GM19099 (cell line): Measurements from ENCODE around the gene NEGR1.

ENCODE experiments used
- POLR2A ChIP-seq: IDR thresholded peaks from 3 replicates; pipeline ENCODE4 v1.6.1; 2011; ENCODE audit warnings: low read depth; ENCODE audit not compliant: insufficient read length; ENCODE audit errors: extremely low read depth

NEGR1 gene

GRCh38 chr1:71980556-71980955, 301.8 kb downstream of the NEGR1 start:
- TF ChIP-seq POLR2A: no peak

GRCh38 chr1:71979882-71980281, 302.5 kb downstream of the NEGR1 start:
- no peak for TF ChIP-seq POLR2A

DNA sequence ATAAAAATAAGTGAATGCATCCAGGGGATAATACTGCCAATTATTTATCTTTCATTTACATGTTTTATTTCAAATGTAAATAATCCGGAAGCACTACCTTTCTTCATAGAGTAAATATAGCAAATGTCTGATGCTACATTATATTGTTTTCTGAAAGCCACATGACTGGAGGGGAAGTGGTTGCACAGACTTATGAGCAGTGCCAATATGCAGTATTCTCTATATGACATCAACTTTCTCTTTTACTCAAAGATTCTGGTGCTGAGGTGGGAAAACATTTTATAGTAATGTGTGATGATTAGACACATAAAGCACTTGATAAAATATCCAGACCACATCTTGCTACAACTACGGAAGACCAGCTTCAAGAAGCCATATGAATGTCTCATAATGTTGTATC, 314.7 kb downstream of the NEGR1 start:
- TF ChIP-seq POLR2A: no peak

DNA sequence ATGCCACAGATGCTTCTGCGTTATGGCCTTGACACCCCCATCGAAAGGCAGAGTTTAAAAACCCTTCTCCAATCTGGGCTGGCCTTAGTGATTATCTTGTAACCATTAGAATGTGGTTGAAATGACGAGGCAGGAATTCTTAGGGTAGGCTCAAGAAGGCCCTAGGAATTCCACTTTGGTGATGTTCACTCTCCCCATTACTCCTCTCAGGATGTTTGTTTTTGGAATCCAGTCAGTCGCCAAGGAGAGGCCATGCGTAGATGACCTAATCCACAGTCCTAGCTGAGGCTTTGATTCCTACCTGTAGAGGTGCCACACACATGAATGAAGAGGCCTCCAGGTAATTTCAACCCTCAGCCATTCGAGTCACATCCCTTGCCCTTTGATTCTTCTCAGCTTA, 318.2 kb downstream of the NEGR1 start:
- TF ChIP-seq POLR2A: no peak

DNA sequence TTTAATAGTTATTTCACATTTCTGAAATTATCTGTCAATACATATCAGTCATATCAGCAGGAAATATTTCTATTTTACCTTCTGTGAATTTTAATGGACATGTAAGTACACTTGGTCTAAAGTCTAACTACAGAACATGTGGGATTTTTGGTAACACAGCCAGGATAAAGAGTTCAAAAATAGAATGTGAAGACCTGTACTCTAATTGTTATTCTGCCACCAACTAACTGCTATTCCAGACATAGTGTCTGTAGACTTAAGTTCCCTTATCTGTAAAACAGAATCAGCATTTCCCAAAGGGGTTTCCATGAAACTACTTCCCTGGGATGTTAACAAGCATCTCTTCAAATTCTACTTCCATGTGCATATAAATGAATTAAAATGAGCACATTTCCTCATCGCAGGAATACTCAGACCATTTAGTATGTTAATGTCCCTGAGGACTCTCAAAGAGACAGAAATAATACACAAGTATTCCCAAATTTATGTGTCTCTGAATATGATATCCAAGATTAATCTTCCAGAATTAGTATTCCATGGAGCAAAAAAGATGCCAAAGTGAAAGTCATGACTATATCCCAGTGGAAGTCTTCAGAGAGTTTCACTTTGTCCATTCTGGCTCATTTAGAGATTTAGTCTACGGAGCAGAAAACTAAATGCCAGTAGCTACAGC, 325.6 kb downstream of the NEGR1 start:
- no peak for TF ChIP-seq POLR2A

DNA sequence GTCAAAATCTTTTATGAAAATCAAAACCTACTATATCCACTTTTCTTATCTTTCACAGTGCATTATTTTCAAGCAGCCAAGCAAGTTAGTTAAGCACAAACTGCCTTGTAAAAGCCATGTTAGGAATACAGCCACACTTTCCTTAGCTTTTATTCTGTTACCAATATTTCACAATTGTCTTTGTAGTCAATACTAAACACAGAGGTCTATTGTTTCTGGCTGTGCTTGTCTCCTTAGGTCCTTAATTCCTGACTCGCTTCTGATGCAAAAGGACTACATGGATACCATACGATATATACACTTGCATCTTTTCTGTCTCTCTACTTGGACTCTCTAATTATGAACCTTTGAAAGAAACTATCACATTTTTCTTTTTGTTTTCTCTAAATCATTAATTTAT, 331.8 kb downstream of the NEGR1 start:
- TF ChIP-seq POLR2A: no peak

DNA sequence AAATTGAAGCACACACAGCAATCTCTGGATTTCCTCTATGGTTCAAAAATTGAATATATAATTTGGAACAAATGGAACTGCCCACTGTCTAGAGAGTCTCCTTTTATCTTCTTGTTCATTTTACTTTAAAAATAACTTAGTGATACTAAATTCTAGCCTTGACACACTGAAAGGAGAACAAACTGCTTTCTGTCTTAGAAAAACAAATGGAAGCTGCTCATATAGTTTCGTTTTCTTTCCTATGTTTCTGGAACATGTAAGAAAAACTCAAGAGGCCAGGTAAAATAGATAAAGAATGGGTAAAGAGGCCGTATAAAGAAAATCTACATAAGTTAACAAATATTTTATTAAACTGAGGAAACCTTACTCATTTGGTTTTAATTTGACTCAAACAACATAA, 332.7 kb downstream of the NEGR1 start:
- TF ChIP-seq POLR2A: no peak

- no peak for TF ChIP-seq POLR2A
Observed at GRCh38 chr1:71948561-71948960, 333.8 kb downstream of the NEGR1 start.

GRCh38 chr1:71944006-71944405, 338.3 kb downstream of the NEGR1 start:
- no peak for TF ChIP-seq POLR2A

- no peak for TF ChIP-seq POLR2A
Observed at GRCh38 chr1:71940261-71940660, 342.1 kb downstream of the NEGR1 start.

- TF ChIP-seq POLR2A: no peak
Observed at GRCh38 chr1:71930511-71930910, 351.8 kb downstream of the NEGR1 start.

GRCh38 chr1:71921935-71922559, 360.3 kb downstream of the NEGR1 start:
- no peak for TF ChIP-seq POLR2A

DNA sequence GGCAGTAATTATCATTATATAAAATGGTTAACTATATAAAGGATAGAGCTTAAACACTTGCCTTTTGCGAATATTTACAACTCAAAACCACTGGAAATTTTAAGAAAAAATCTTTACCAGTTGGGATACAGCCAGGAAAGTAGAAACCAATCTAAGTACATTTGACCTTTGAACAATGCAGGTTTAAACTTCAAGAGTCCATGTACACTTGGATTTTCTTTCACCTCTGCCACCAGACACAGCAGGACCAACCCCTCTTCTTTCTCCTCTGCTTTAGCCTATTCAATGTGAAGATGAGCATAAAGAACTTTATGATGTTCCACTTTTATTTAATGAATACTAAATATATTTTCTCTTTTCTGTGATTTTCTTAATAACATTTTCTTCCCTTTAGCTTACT, 361.1 kb downstream of the NEGR1 start:
- TF ChIP-seq POLR2A: no peak

GRCh38 chr1:71920556-71920955, 361.8 kb downstream of the NEGR1 start:
- TF ChIP-seq POLR2A: no peak

- TF ChIP-seq POLR2A: no peak
Observed at GRCh38 chr1:71919811-71920509, 362.4 kb downstream of the NEGR1 start.

DNA sequence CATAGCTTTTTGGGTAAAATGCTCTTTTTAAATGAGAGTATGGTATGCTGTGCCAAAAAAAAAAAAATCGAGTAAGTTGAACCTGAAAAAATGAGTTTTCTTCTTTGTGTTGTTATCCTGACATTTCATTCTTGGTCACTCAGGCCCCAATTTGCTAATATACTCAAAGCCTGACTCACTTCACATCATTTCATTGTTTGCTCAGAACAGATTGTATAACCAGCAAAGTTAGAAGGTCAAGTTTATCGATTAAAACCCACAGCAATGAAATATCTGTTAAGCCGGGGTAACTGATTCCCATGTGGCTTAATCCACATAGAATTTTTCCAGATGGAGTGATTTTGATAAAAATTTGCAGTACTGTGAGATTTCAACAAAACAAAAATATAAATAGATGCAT, 363.7 kb downstream of the NEGR1 start:
- TF ChIP-seq POLR2A: no peak
